Neural cell (in vitro differentiated cells): Measurements from ENCODE around the gene RANBP9.

Source experiments
- MXI1 ChIP-seq: fragments of 450-650 bp; conservative IDR thresholded peaks from 2 replicates; pipeline ENCODE4 v1.6.1; 2014; ENCODE audit warnings: antibody characterized with exemption, mild to moderate bottlenecking; ENCODE audit not compliant: poor library complexity, severe bottlenecking
- POLR2AphosphoS5 ChIP-seq: IDR thresholded peaks from 2 replicates; pipeline ENCODE4 v1.6.1; 2012
- RAD21 ChIP-seq: fragments of 450-650 bp; conservative IDR thresholded peaks from 2 replicates; pipeline ENCODE4 v1.6.1; 2014; ENCODE audit warnings: antibody characterized with exemption, mild to moderate bottlenecking, moderate library complexity
- TF ChIP-seq, protein P1 (sequence below): fragments of 450-650 bp; IDR thresholded peaks from 2 replicates; pipeline ENCODE4 v1.5.1; 2014; ENCODE audit warnings: antibody characterized with exemption, mild to moderate bottlenecking, moderate library complexity; ENCODE audit not compliant: poor library complexity, severe bottlenecking
- TF ChIP-seq, protein P2 (sequence below): IDR thresholded peaks from 2 replicates; pipeline ENCODE4 v1.6.1; 2012; ENCODE audit warnings: borderline replicate concordance

DNA sequence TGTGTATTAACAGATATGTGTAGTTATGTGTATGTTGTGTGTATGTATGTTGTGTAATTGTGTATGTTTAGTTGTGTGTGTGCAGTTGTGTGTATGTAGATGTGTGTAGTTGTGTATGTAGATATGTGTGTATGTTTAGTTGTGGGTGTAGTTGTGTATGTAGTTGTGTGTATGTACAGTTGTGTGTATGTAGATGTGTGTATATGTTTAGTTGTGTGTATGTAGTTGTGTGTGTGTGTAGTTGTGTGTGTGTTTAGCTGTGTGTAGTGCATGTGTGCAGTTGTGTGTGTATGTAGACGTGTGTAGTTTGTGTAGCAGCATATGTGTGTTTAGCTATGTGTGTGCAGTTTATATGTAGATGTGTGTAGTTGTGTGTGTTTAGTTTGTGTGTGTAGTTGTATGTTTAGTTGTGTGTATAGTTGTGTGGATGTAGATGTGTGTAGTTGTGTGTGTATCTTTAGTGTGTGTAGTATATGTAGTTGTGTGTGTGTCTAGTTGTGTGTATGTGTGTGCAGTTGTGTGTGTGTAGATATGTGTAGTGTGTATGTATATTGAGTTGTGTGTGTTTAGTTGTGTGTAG is 121.0 kb downstream of the RANBP9 start:
- TF ChIP-seq, protein P1, sequence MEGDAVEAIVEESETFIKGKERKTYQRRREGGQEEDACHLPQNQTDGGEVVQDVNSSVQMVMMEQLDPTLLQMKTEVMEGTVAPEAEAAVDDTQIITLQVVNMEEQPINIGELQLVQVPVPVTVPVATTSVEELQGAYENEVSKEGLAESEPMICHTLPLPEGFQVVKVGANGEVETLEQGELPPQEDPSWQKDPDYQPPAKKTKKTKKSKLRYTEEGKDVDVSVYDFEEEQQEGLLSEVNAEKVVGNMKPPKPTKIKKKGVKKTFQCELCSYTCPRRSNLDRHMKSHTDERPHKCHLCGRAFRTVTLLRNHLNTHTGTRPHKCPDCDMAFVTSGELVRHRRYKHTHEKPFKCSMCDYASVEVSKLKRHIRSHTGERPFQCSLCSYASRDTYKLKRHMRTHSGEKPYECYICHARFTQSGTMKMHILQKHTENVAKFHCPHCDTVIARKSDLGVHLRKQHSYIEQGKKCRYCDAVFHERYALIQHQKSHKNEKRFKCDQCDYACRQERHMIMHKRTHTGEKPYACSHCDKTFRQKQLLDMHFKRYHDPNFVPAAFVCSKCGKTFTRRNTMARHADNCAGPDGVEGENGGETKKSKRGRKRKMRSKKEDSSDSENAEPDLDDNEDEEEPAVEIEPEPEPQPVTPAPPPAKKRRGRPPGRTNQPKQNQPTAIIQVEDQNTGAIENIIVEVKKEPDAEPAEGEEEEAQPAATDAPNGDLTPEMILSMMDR = no peak
- TF ChIP-seq MXI1 (no peak), POLR2AphosphoS5 (no peak), RAD21 (no peak)
- TF ChIP-seq, protein P2, sequence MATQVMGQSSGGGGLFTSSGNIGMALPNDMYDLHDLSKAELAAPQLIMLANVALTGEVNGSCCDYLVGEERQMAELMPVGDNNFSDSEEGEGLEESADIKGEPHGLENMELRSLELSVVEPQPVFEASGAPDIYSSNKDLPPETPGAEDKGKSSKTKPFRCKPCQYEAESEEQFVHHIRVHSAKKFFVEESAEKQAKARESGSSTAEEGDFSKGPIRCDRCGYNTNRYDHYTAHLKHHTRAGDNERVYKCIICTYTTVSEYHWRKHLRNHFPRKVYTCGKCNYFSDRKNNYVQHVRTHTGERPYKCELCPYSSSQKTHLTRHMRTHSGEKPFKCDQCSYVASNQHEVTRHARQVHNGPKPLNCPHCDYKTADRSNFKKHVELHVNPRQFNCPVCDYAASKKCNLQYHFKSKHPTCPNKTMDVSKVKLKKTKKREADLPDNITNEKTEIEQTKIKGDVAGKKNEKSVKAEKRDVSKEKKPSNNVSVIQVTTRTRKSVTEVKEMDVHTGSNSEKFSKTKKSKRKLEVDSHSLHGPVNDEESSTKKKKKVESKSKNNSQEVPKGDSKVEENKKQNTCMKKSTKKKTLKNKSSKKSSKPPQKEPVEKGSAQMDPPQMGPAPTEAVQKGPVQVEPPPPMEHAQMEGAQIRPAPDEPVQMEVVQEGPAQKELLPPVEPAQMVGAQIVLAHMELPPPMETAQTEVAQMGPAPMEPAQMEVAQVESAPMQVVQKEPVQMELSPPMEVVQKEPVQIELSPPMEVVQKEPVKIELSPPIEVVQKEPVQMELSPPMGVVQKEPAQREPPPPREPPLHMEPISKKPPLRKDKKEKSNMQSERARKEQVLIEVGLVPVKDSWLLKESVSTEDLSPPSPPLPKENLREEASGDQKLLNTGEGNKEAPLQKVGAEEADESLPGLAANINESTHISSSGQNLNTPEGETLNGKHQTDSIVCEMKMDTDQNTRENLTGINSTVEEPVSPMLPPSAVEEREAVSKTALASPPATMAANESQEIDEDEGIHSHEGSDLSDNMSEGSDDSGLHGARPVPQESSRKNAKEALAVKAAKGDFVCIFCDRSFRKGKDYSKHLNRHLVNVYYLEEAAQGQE = no peak
